Daoy (cell line): ENCODE data around the gene NSMCE1. TPM values are rescaled to one million over a fixed set of nuclear protein-coding genes. Genes with fewer than 3 reads are reported as not detected.

Experiments
- DNase-seq: peaks from one replicate; pipeline ENCODE4 v3.0.0-alpha.2; 2015; ENCODE audit warnings: low read depth
- total RNA-seq: library from RNA; depleted of rRNA; stranded (reverse); fragments of >200 nt; shearing (Covaris generic); gene quantifications from 2 replicates; pipeline ENCODE4 v1.2.3, GENCODE V29; 2014

The NSMCE1 gene
- total RNA-seq, 1 experiment from 2014 or later = 68.8 TPM

- DNase-seq = no peak
Measured at GRCh38 chr16:27231692-27232060, 36.9 kb downstream of the NSMCE1 start.

GRCh38 chr16:27230562-27231001 lies 38.0 kb downstream of the NSMCE1 start:
- DNase-seq = no peak

GRCh38 chr16:27229891-27230470 lies 38.6 kb downstream of the NSMCE1 start:
- no peak for DNase-seq

GRCh38 chr16:27228621-27229501 lies 39.7 kb downstream of the NSMCE1 start:
- DNase-seq = no peak

GRCh38 chr16:27228045-27228444 lies 40.5 kb downstream of the NSMCE1 start:
- no peak for DNase-seq

GRCh38 chr16:27226976-27227705 lies 41.4 kb downstream of the NSMCE1 start:
- no peak for DNase-seq

- DNase-seq = no peak
Measured at GRCh38 chr16:27226476-27226875, 42.1 kb downstream of the NSMCE1 start.

- no peak for DNase-seq
Measured at GRCh38 chr16:27225536-27226360, 42.8 kb downstream of the NSMCE1 start.

- DNase-seq = no peak
Measured at GRCh38 chr16:27224741-27225300, 43.8 kb downstream of the NSMCE1 start.

GRCh38 chr16:27224271-27224737 lies 44.3 kb downstream of the NSMCE1 start:
- no peak for DNase-seq

- no peak for DNase-seq
Measured at GRCh38 chr16:27223701-27224100, 44.9 kb downstream of the NSMCE1 start.

GRCh38 chr16:27223226-27223610 lies 45.4 kb downstream of the NSMCE1 start:
- no peak for DNase-seq

- DNase-seq = no peak
Measured at GRCh38 chr16:27222249-27223225, 46.0 kb downstream of the NSMCE1 start.

- no peak for DNase-seq
Measured at GRCh38 chr16:27221576-27222248, 46.9 kb downstream of the NSMCE1 start.

- DNase-seq = no peak
Measured at GRCh38 chr16:27220991-27221390, 47.6 kb downstream of the NSMCE1 start.

GRCh38 chr16:27220527-27220926 lies 48.0 kb downstream of the NSMCE1 start:
- no peak for DNase-seq

- DNase-seq = no peak
Measured at GRCh38 chr16:27220120-27220519, 48.5 kb downstream of the NSMCE1 start.

- no peak for DNase-seq
Measured at GRCh38 chr16:27219161-27219560, 49.4 kb downstream of the NSMCE1 start.

- DNase-seq = no peak
Measured at GRCh38 chr16:27218756-27219155, 49.8 kb downstream of the NSMCE1 start.
